Bronchial epithelial cell (primary cell): Measurements from ENCODE around the gene RHBDD1. TPM values are rescaled to one million over a fixed set of nuclear protein-coding genes. Genes with fewer than 3 reads are reported as not detected.

Experiments used
- DNase-seq: peaks from one replicate; pipeline ENCODE4 v3.0.0-alpha.2; 2010; ENCODE audit warnings: low read depth
- FAIRE-seq: peaks from 2 replicates; lab custom pipeline; 2011; peaks lifted over from hg19 to GRCh38; lab: Jason Lieb, UNC
- H3K27me3 ChIP-seq: 2 replicates; pipeline ENCODE4 v1.5.1; 2011; ENCODE audit warnings: low read length; ENCODE audit not compliant: control insufficient read depth, insufficient read depth
- H3K36me3 ChIP-seq: 2 replicates; pipeline ENCODE4 v1.5.1; 2011; ENCODE audit warnings: low read length; ENCODE audit not compliant: control insufficient read depth, insufficient read depth
- H3K4me3 ChIP-seq: 2 replicates; pipeline ENCODE4 v1.5.1; 2011; ENCODE audit warnings: mild to moderate bottlenecking, low read depth, low read length, control low read depth
- CTCF ChIP-seq: IDR thresholded peaks from 2 replicates; pipeline ENCODE4 v1.5.1; 2011; ENCODE audit warnings: mild to moderate bottlenecking, moderate library complexity, low read length, control low read depth, inconsistent platforms; ENCODE audit not compliant: insufficient read depth, severe bottlenecking
- total RNA-seq: library from RNA; depleted of rRNA; stranded (reverse); fragments of >200 nt; gene quantifications from 2 replicates; pipeline ENCODE4 v1.2.1, GENCODE V29; 2014

The RHBDD1 gene
- total RNA-seq, 1 donor from 2014 or later, result 29.7 TPM

GRCh38 chr2:226875438-226876225 is 39.8 kb downstream of the RHBDD1 start:
- FAIRE-seq (no peak), DNase-seq (no peak)
- Histone ChIP-seq H3K4me3 (no peak overlapping the region), H3K36me3 (peaks cover 1% of the 10 kb centered on the region), H3K27me3 (no peaks in the 10 kb centered on the region)
- no peak for TF ChIP-seq CTCF

GRCh38 chr2:226877491-226877890 is 41.6 kb downstream of the RHBDD1 start:
- no peak overlapping the region for H3K4me3 ChIP-seq
- DNase-seq (no peak), FAIRE-seq (no peak)
- no peak for TF ChIP-seq CTCF
- peaks cover 1% of the 10 kb centered on the region for H3K36me3 ChIP-seq
- no peaks in the 10 kb centered on the region for H3K27me3 ChIP-seq

- no peak for TF ChIP-seq CTCF
- FAIRE-seq (no peak), DNase-seq (no peak)
Measured at GRCh38 chr2:226881287-226881686, 45.4 kb downstream of the RHBDD1 start.

GRCh38 chr2:226882606-226883005 is 46.8 kb downstream of the RHBDD1 start:
- FAIRE-seq, result no peak
- no peaks in the 10 kb centered on the region for H3K27me3 ChIP-seq
- no peaks in the 10 kb centered on the region for H3K36me3 ChIP-seq
- H3K4me3 ChIP-seq, result no peak overlapping the region
- no peak for TF ChIP-seq CTCF
- DNase-seq, result no peak

More at GRCh38 chr2:226881287-226881686, 45.4 kb downstream of the RHBDD1 start:
- no peaks in the 10 kb centered on the region for H3K36me3 ChIP-seq
- no peaks in the 10 kb centered on the region for H3K27me3 ChIP-seq
- H3K4me3 ChIP-seq, result no peak overlapping the region

GRCh38 chr2:226883296-226883795 is 47.5 kb downstream of the RHBDD1 start:
- TF ChIP-seq CTCF, result no peak
- H3K36me3 ChIP-seq, result no peaks in the 10 kb centered on the region
- no peak for DNase-seq
- FAIRE-seq, result no peak
- no peaks in the 10 kb centered on the region for H3K27me3 ChIP-seq
- no peak overlapping the region for H3K4me3 ChIP-seq
